CD14-positive monocyte (primary cell): ENCODE measurements around the gene SETD1A. TPM values are rescaled to one million over a fixed set of nuclear protein-coding genes. Genes with fewer than 3 reads are reported as not detected.

Experiments
- DNase-seq, 3 donors: peaks; one replicate each; pipeline ENCODE4 v3.0.0-alpha.2; 2011 to 2022
- H2AFZ ChIP-seq: 2 replicates; pipeline ENCODE4 v1.6.0; 2012; ENCODE audit warnings: mild to moderate bottlenecking, low read depth, low read length, inconsistent platforms; ENCODE audit not compliant: insufficient read depth, poor library complexity, severe bottlenecking
- H3K27ac ChIP-seq, 2 donors: 1 replicate in 1 of 2; 2 replicates in 1 of 2; pipeline ENCODE4 v1.5.1; 2012 to 2013; ENCODE audit warnings: low read length in 2 of 2, control low read depth in 1 of 2, inconsistent platforms in 1 of 2, low read depth in 1 of 2, mild to moderate bottlenecking in 1 of 2
- H3K27me3 ChIP-seq, 2 donors: one replicate each; pipeline versions ENCODE4 v1.6.0 to v1.6.1; 2011 to 2013; ENCODE audit warnings: low read length in 2 of 2; ENCODE audit not compliant: control insufficient read depth in 2 of 2, insufficient read depth in 2 of 2
- H3K36me3 ChIP-seq, 2 donors: replicated peaks in 1 of 2; 1 replicate in 1 of 2; 2 replicates in 1 of 2; pipeline versions ENCODE4 v1.5.1 to v1.6.1; 2012 to 2013; ENCODE audit warnings: low read length in 2 of 2, control low read depth in 1 of 2, inconsistent platforms in 1 of 2, mild to moderate bottlenecking in 1 of 2; ENCODE audit not compliant: insufficient read depth in 2 of 2, control insufficient read depth in 1 of 2
- H3K4me1 ChIP-seq, 2 donors: 1 replicate in 1 of 2; 2 replicates in 1 of 2; pipeline versions ENCODE4 v1.5.1 to v1.6.1; 2012 to 2013; ENCODE audit warnings: low read length in 2 of 2, control low read depth in 1 of 2, inconsistent platforms in 1 of 2, mild to moderate bottlenecking in 1 of 2, moderate library complexity in 1 of 2; ENCODE audit not compliant: insufficient read depth in 2 of 2, control insufficient read depth in 1 of 2
- H3K4me2 ChIP-seq: replicated peaks from 2 replicates; pipeline ENCODE3; 2012; ENCODE audit warnings: low read length, moderate library complexity, mild to moderate bottlenecking; ENCODE audit not compliant: poor library complexity, severe bottlenecking; ENCODE audit errors: extremely low read depth
- H3K4me3 ChIP-seq, 3 experiments: fragments of 200-600 bp in 1 of 3; sonication (generic) in 1 of 3; replicated peaks in 1 of 3; 1 replicate in 2 of 3; 2 replicates in 1 of 3; pipeline ENCODE4 v1.5.1; 2011 to 2013; ENCODE audit warnings: low read length in 3 of 3, mild to moderate bottlenecking in 3 of 3, control low read depth in 2 of 3, low read depth in 2 of 3, inconsistent platforms in 1 of 3, moderate library complexity in 1 of 3
- H3K79me2 ChIP-seq: 2 replicates; pipeline ENCODE4 v1.6.0; 2012; ENCODE audit warnings: mild to moderate bottlenecking, control low read depth, inconsistent platforms, low read length, moderate library complexity; ENCODE audit not compliant: insufficient read depth
- H3K9ac ChIP-seq: 2 replicates; pipeline ENCODE4 v1.6.0; 2017; ENCODE audit warnings: low read length, mild to moderate bottlenecking; ENCODE audit not compliant: insufficient read depth, poor library complexity, severe bottlenecking
- H3K9me3 ChIP-seq, 2 donors: replicated peaks in 1 of 2; 1 replicate in 1 of 2; 2 replicates in 1 of 2; pipeline versions ENCODE4 v1.5.1 to v1.6.1; 2012 to 2013; ENCODE audit warnings: low read length in 2 of 2, control low read depth in 1 of 2; ENCODE audit not compliant: control insufficient read depth in 1 of 2, insufficient read depth in 1 of 2
- H4K20me1 ChIP-seq: 2 replicates; pipeline ENCODE4 v1.6.0; 2012; ENCODE audit warnings: mild to moderate bottlenecking, low read length, control low read depth, moderate library complexity; ENCODE audit not compliant: insufficient read depth
- H3K27ac Mint-ChIP-seq, 7 donors: one replicate each; pipeline ENCODE4 v1.8.0; 2020; ENCODE audit warnings: mild to moderate bottlenecking in 7 of 7, mixed read lengths in 7 of 7, moderate library complexity in 6 of 7, inconsistent platforms in 2 of 7
- H3K27me3 Mint-ChIP-seq, 3 donors: one replicate each; pipeline ENCODE4 v1.8.0; 2021 to 2022; ENCODE audit warnings: low read depth in 3 of 3, mild to moderate bottlenecking in 3 of 3, mixed read lengths in 3 of 3, moderate library complexity in 3 of 3, inconsistent platforms in 1 of 3
- H3K36me3 Mint-ChIP-seq, 2 donors: one replicate each; pipeline ENCODE4 v1.8.0; 2020; ENCODE audit warnings: mixed read lengths in 2 of 2, inconsistent platforms in 1 of 2, mild to moderate bottlenecking in 1 of 2
- H3K4me1 Mint-ChIP-seq: one replicate; pipeline ENCODE4 v1.8.0; 2020; ENCODE audit warnings: mild to moderate bottlenecking, mixed read lengths
- H3K4me3 Mint-ChIP-seq, 2 donors: one replicate each; pipeline ENCODE4 v1.8.0; 2020; ENCODE audit warnings: mild to moderate bottlenecking in 2 of 2, mixed read lengths in 2 of 2, moderate library complexity in 1 of 2
- H3K9me3 Mint-ChIP-seq, 7 donors: one replicate each; pipeline ENCODE4 v1.8.0; 2020 to 2022; ENCODE audit warnings: mixed read lengths in 7 of 7, mild to moderate bottlenecking in 6 of 7, moderate library complexity in 6 of 7, inconsistent platforms in 2 of 7
- WGBS: methylation state at CpG from one replicate; pipeline ENCODE4 v1.1.5; 2013; ENCODE audit warnings: missing lambda C conversion rate; ENCODE audit not compliant: insufficient coverage; 5-methylcytosine and 5-hydroxymethylcytosine counted together
- intact Hi-C, 2 donors: fragments of 100-400 bp; cut with micrococcal nuclease; formaldehyde crosslinking; loops; one replicate each; pipeline versions ENCODE4 v1.15.0 to v1.15.1; 2023
- polyA plus RNA-seq, 3 donors: library from polyadenylated mRNA; depleted of rRNA in 1 of 3; unstranded in 2 of 3; stranded (reverse) in 1 of 3; fragments of 300-500 nt in 2 of 3; fragments of >200 nt in 1 of 3; fragmentation: Illumina TruSeq in 2 of 3; gene quantifications; 1 replicate in 2 of 3; 2 replicates in 1 of 3; pipeline ENCODE4 v1.2.3, GENCODE V29; 2012 to 2021
- TF ChIP-seq, protein P1 (sequence below): fragments of 200-600 bp; IDR thresholded peaks from one replicate; pipeline ENCODE4 v1.8.0; 2022; ENCODE audit warnings: antibody characterized with exemption, mild to moderate bottlenecking

SETD1A gene
- polyA plus RNA-seq, 3 donors: 0.16 to 6.6 (median 1.3) TPM

DNA sequence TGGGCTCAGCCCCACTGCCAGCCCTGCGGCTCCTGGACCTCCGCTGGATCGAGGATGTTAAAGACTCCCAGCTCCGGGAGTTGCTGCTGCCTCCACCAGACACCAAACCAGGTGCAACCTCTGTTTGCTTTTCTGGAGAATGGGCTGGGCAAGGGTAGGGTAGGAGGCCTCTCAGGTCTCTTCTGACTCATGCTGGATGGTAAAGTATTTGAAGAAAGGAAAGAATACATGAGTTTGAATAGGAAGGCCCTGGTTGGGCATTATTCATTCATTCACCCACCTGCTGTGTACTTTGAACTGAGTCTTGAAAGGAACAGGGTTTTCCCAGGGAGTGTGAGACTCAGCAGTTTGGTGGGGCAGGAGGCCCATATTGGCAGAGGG lies 15.1 kb upstream of the SETD1A start:
- peak overlapping the region in 1 of 3 experiments; percentile 33 for H3K4me3 ChIP-seq

DNA sequence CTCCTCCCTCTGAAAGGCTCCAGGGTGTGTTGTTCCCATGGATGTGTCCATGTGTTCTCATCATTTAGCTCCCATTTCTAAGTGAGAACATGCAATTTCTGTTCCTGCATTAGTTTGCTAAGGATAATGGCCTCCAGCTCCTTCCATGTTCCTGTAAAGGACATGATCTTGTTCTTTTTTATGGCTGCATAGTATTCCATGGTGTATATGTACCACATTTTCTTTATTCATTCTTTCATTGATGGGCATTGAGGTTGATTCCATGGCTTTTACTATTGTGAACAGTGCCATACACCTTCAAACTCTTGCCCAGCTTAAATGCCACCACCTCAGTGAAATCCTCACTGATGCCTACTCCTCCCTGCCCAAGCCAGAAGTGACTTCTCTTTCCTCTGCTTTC lies 13.2 kb upstream of the SETD1A start:
- peaks cover 24 to 38% of the 10 kb centered on the region in 2 donors for H3K36me3 ChIP-seq
- H2AFZ ChIP-seq: no peak overlapping the region
- H3K4me2 ChIP-seq: no peak overlapping the region
- Mint-ChIP-seq H3K27me3 (peaks cover 0 to 2% (median 0%) of the 10 kb centered on the region in 3 donors), H3K4me3 (no peak overlapping the region), H3K9me3 (peaks cover 0 to 1% (median 0%) of the 10 kb centered on the region in 7 donors), H3K36me3 (peaks cover 29 to 55% of the 10 kb centered on the region in 2 donors), H3K27ac (peak overlapping the region in 2 of 7 donors; percentile 32 to 49), H3K4me1 (peaks cover 16% of the 10 kb centered on the region)
- H3K4me3 ChIP-seq: no peak overlapping the region
- no peak overlapping the region for H3K27ac ChIP-seq
- H3K4me1 ChIP-seq: peaks cover 16 to 18% of the 10 kb centered on the region in 2 donors
- intact Hi-C loops: no loop called here
- H3K9me3 ChIP-seq: no peaks in the 10 kb centered on the region
- H3K9ac ChIP-seq: no peak overlapping the region
- no peaks in the 10 kb centered on the region for H3K27me3 ChIP-seq
- TF ChIP-seq, protein P1, sequence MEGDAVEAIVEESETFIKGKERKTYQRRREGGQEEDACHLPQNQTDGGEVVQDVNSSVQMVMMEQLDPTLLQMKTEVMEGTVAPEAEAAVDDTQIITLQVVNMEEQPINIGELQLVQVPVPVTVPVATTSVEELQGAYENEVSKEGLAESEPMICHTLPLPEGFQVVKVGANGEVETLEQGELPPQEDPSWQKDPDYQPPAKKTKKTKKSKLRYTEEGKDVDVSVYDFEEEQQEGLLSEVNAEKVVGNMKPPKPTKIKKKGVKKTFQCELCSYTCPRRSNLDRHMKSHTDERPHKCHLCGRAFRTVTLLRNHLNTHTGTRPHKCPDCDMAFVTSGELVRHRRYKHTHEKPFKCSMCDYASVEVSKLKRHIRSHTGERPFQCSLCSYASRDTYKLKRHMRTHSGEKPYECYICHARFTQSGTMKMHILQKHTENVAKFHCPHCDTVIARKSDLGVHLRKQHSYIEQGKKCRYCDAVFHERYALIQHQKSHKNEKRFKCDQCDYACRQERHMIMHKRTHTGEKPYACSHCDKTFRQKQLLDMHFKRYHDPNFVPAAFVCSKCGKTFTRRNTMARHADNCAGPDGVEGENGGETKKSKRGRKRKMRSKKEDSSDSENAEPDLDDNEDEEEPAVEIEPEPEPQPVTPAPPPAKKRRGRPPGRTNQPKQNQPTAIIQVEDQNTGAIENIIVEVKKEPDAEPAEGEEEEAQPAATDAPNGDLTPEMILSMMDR: no peak
- DNase-seq: no peak
- H4K20me1 ChIP-seq: peaks cover 5% of the 10 kb centered on the region
- peaks cover 5% of the 10 kb centered on the region for H3K79me2 ChIP-seq

More for the DNA sequence above, 15.1 kb upstream of the SETD1A start:
- WGBS: 100% methylated on average over 4 of the region's 4 CpGs
- Histone ChIP-seq H3K79me2 (no peaks in the 10 kb centered on the region), H3K36me3 (peaks cover 24 to 38% of the 10 kb centered on the region in 2 donors), H3K4me1 (peaks cover 15 to 16% of the 10 kb centered on the region in 2 donors), H4K20me1 (peaks cover 5% of the 10 kb centered on the region), H3K27me3 (no peaks in the 10 kb centered on the region), H3K27ac (no peak overlapping the region), H2AFZ (no peak overlapping the region), H3K9me3 (no peaks in the 10 kb centered on the region), H3K4me2 (peak overlapping the region; percentile 49), H3K9ac (no peak overlapping the region)
- H3K36me3 Mint-ChIP-seq: peaks cover 29 to 57% of the 10 kb centered on the region in 2 donors
- peaks cover 0 to 2% (median 0%) of the 10 kb centered on the region in 3 donors for H3K27me3 Mint-ChIP-seq
- intact Hi-C loops: loop anchor here in 1 of 2 donors (1.0 kb wide), 1 partner anchor 97 kb away; no protein-coding TSS in a partner anchor
- no peak for DNase-seq
- peaks cover 21% of the 10 kb centered on the region for H3K4me1 Mint-ChIP-seq
- H3K9me3 Mint-ChIP-seq: peaks cover 0 to 1% (median 0%) of the 10 kb centered on the region in 7 donors
- H3K4me3 Mint-ChIP-seq: no peak overlapping the region
- peak overlapping the region in 1 of 7 donors; percentile 58 for H3K27ac Mint-ChIP-seq
- TF ChIP-seq, protein P1: no peak
